HUES64 (cell line): ENCODE measurements around the gene CTU2.

Experiments used
- H3K27ac ChIP-seq: 2 replicates; pipeline ENCODE4 v1.7.0; 2013; ENCODE audit warnings: low read depth, low read length, inconsistent platforms
- H3K27me3 ChIP-seq: 2 replicates; pipeline ENCODE4 v1.6.1; 2013; ENCODE audit warnings: mild to moderate bottlenecking, low read length; ENCODE audit not compliant: insufficient read depth
- H3K36me3 ChIP-seq: 2 replicates; pipeline ENCODE4 v1.6.1; 2013; ENCODE audit warnings: mild to moderate bottlenecking, low read length; ENCODE audit not compliant: insufficient read depth
- H3K4me1 ChIP-seq: 2 replicates; pipeline ENCODE4 v1.6.1; 2013; ENCODE audit warnings: mild to moderate bottlenecking, low read length, moderate library complexity; ENCODE audit not compliant: insufficient read depth
- H3K4me3 ChIP-seq: 2 replicates; pipeline ENCODE4 v1.5.1; 2013; ENCODE audit warnings: mild to moderate bottlenecking, low read length, moderate library complexity
- H3K9ac ChIP-seq: 2 replicates; pipeline ENCODE4 v1.6.1; 2013; ENCODE audit warnings: mild to moderate bottlenecking, low read depth, low read length
- H3K9me3 ChIP-seq: 2 replicates; pipeline ENCODE4 v1.6.1; 2013; ENCODE audit warnings: low read depth, low read length; ENCODE audit not compliant: insufficient read depth
- WGBS: fragments of 150-250, 120-280 bp; methylation state at CpG from one replicate; pipeline ENCODE4 v1.1.7; 2013; ENCODE audit warnings: missing lambda C conversion rate; 5-methylcytosine and 5-hydroxymethylcytosine counted together

The CTU2 gene

GRCh38 chr16:88669980-88670379, 36.3 kb upstream of the CTU2 start:
- 96% methylated on average over 10 of the region's 10 CpGs for WGBS
- H3K27me3 ChIP-seq, result no peaks in the 10 kb centered on the region
- H3K36me3 ChIP-seq, result peaks cover 3% of the 10 kb centered on the region; the same call in 1 of the 2 replicates
- no peak overlapping the region for H3K4me3 ChIP-seq
- no peak overlapping the region for H3K9ac ChIP-seq
- H3K9me3 ChIP-seq, result no peaks in the 10 kb centered on the region
- no peak overlapping the region for H3K27ac ChIP-seq
- H3K4me1 ChIP-seq, result no peaks in the 10 kb centered on the region

GRCh38 chr16:88671806-88672205, 34.5 kb upstream of the CTU2 start:
- Histone ChIP-seq H3K27me3 (no peaks in the 10 kb centered on the region), H3K27ac (no peak overlapping the region), H3K4me3 (no peak overlapping the region), H3K9me3 (no peaks in the 10 kb centered on the region), H3K36me3 (no peaks in the 10 kb centered on the region), H3K9ac (no peak overlapping the region), H3K4me1 (no peaks in the 10 kb centered on the region)
- WGBS, result 94% methylated on average over 23 of the region's 23 CpGs

DNA sequence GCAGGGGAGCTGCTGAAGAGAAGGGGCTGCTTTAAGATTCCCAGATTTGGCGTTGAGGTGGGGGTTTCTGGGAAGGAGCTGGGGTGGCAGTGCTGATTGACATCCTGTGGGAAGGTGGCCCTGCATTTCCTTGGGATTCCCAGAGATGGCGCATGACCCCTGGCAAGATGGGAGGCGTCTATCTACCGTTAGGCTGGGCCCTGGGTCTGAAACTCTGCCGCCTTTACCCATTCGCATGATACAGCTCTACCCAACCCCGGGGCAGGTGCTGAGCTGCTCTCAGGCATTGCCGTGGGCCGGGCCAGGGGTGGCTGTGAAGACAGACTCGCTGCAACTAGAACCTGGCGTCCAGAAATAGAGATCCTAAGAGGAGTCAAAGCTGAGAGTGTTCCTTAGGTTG, 33.5 kb upstream of the CTU2 start:
- Histone ChIP-seq H3K4me1 (no peaks in the 10 kb centered on the region), H3K27me3 (no peaks in the 10 kb centered on the region), H3K9me3 (no peaks in the 10 kb centered on the region), H3K9ac (no peak overlapping the region), H3K4me3 (no peak overlapping the region), H3K36me3 (no peaks in the 10 kb centered on the region), H3K27ac (no peak overlapping the region)
- WGBS, result 31% methylated on average over 11 of the region's 11 CpGs

- Histone ChIP-seq H3K4me3 (no peak overlapping the region), H3K9ac (no peak overlapping the region), H3K27me3 (no peaks in the 10 kb centered on the region), H3K27ac (no peak overlapping the region), H3K36me3 (no peaks in the 10 kb centered on the region), H3K9me3 (no peaks in the 10 kb centered on the region), H3K4me1 (no peaks in the 10 kb centered on the region)
- WGBS, result 95% methylated on average over 19 of the region's 19 CpGs
Observed at GRCh38 chr16:88673716-88674379, 32.5 kb upstream of the CTU2 start.

DNA sequence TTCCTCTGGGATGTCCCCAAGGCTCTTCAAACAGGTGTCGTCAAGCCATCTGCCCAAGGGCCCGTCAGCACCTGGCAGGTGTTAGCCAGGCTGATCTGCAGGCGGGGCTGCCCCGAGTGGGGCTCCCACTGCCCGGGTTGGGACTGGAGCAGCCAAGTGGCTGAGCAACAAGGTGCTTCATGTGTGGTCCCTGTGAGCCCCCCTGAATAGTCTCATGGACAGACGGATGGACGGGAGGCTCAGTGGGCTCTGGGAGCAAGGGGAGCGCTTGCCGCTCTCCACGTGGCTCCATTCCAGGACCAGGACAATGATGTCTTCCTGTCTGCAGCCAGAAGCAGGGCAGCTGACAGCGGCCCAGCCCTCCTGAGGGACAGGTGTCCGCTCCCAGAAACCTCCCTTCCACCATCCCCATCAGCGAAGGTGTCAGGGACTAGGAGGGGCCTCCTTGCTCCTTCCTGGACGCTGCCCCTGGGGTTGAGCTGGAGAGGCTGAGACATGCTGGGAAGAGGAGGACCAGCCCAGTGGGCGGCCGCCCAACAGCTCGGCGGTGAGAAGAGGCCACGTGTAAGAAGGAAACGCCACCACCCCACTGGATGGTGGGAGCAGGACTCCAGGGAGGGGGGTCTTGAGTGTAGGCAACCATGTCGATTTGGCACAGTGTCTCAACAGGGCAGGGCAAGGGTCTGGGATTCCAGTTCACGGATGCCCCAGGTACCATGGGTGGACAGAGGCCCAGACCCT, 29.6 kb upstream of the CTU2 start:
- Histone ChIP-seq H3K9me3 (no peaks in the 10 kb centered on the region), H3K27ac (no peak overlapping the region), H3K9ac (no peak overlapping the region), H3K36me3 (no peaks in the 10 kb centered on the region), H3K4me3 (no peak overlapping the region), H3K4me1 (no peaks in the 10 kb centered on the region), H3K27me3 (no peaks in the 10 kb centered on the region)
- WGBS, result 93% methylated on average over 22 of the region's 22 CpGs

DNA sequence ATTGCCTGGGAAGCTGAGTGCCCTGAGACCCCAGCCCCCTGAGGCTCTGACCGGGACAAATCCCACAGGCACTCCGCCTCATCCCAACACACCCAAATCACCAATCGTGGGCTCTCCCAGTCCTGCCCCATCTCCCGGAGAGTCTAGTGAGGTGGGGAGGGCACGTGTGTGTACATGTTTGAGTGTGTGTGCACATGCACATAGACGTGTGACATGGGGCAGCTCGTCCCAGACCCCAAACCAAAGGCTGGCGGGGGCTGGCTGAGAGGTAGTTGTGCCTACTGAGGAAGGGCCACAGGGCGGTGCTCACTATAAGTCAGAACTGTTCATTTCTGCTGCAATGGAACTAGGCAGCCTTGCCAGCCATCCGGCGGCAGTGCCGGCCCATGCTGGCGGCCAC, 28.6 kb upstream of the CTU2 start:
- Histone ChIP-seq H3K4me3 (no peak overlapping the region), H3K9me3 (no peaks in the 10 kb centered on the region), H3K36me3 (no peaks in the 10 kb centered on the region), H3K9ac (no peak overlapping the region), H3K4me1 (no peaks in the 10 kb centered on the region), H3K27ac (no peak overlapping the region), H3K27me3 (no peaks in the 10 kb centered on the region)
- 79% methylated on average over 12 of the region's 13 CpGs for WGBS

GRCh38 chr16:88678224-88678979, 27.9 kb upstream of the CTU2 start:
- H3K36me3 ChIP-seq, result no peaks in the 10 kb centered on the region

GRCh38 chr16:88680554-88681083, 25.7 kb upstream of the CTU2 start:
- no peak overlapping the region for H3K4me3 ChIP-seq
- H3K4me1 ChIP-seq, result peaks cover 4% of the 10 kb centered on the region
- H3K9me3 ChIP-seq, result no peaks in the 10 kb centered on the region
- peaks cover 17% of the 10 kb centered on the region for H3K27me3 ChIP-seq
- H3K36me3 ChIP-seq, result no peaks in the 10 kb centered on the region
- no peak overlapping the region for H3K9ac ChIP-seq
- no peak overlapping the region for H3K27ac ChIP-seq
- 85% methylated on average over 5 of the region's 5 CpGs for WGBS

More at GRCh38 chr16:88678224-88678979, 27.9 kb upstream of the CTU2 start:
- Histone ChIP-seq H3K9me3 (no peaks in the 10 kb centered on the region), H3K4me3 (no peak overlapping the region), H3K4me1 (no peaks in the 10 kb centered on the region), H3K9ac (no peak overlapping the region), H3K27ac (no peak overlapping the region), H3K27me3 (no peaks in the 10 kb centered on the region)
- WGBS, result 65% methylated on average over 31 of the region's 32 CpGs

GRCh38 chr16:88681084-88681680, 25.1 kb upstream of the CTU2 start:
- Histone ChIP-seq H3K4me1 (peaks cover 4% of the 10 kb centered on the region), H3K4me3 (no peak overlapping the region)
- WGBS, result 84% methylated on average over 31 of the region's 31 CpGs

GRCh38 chr16:88681709-88682451, 24.4 kb upstream of the CTU2 start:
- H3K9ac ChIP-seq, result no peak overlapping the region
- H3K4me1 ChIP-seq, result peaks cover 4% of the 10 kb centered on the region
- 80% methylated on average over 21 of the region's 21 CpGs for WGBS
- H3K27me3 ChIP-seq, result peaks cover 27% of the 10 kb centered on the region
- no peak overlapping the region for H3K27ac ChIP-seq
- H3K4me3 ChIP-seq, result no peak overlapping the region
- no peaks in the 10 kb centered on the region for H3K36me3 ChIP-seq
- H3K9me3 ChIP-seq, result no peaks in the 10 kb centered on the region

More at GRCh38 chr16:88681084-88681680, 25.1 kb upstream of the CTU2 start:
- no peaks in the 10 kb centered on the region for H3K36me3 ChIP-seq
- H3K27ac ChIP-seq, result no peak overlapping the region
- peaks cover 22% of the 10 kb centered on the region for H3K27me3 ChIP-seq
- H3K9ac ChIP-seq, result no peak overlapping the region
- H3K9me3 ChIP-seq, result no peaks in the 10 kb centered on the region
